Osteocyte (in vitro differentiated cells): ENCODE measurements around the gene LPGAT1. TPM values are rescaled to one million over a fixed set of nuclear protein-coding genes. Genes with fewer than 3 reads are reported as not detected.

Experiments
- DNase-seq: peaks from one replicate; pipeline ENCODE4 v3.0.0; 2021; ENCODE audit warnings: mixed read lengths; ENCODE audit not compliant: unreplicated experiment; ENCODE audit errors: extremely low spot score
- H3K27ac Mint-ChIP-seq: one replicate; pipeline ENCODE4 v1.8.0; 2021; ENCODE audit warnings: mild to moderate bottlenecking, mixed read lengths; ENCODE audit not compliant: unreplicated experiment
- H3K27me3 Mint-ChIP-seq: one replicate; pipeline ENCODE4 v1.8.0; 2021; ENCODE audit warnings: mixed read lengths; ENCODE audit not compliant: unreplicated experiment
- H3K36me3 Mint-ChIP-seq: one replicate; pipeline ENCODE4 v1.8.0; 2021; ENCODE audit warnings: mixed read lengths; ENCODE audit not compliant: unreplicated experiment
- H3K4me1 Mint-ChIP-seq: one replicate; pipeline ENCODE4 v1.8.0; 2021; ENCODE audit warnings: mixed read lengths; ENCODE audit not compliant: unreplicated experiment
- H3K4me3 Mint-ChIP-seq: one replicate; pipeline ENCODE4 v1.8.0; 2021; ENCODE audit warnings: mild to moderate bottlenecking, moderate library complexity, mixed read lengths; ENCODE audit not compliant: unreplicated experiment
- H3K9me3 Mint-ChIP-seq: one replicate; pipeline ENCODE4 v1.8.0; 2021; ENCODE audit warnings: mixed read lengths; ENCODE audit not compliant: unreplicated experiment
- long read RNA-seq: library from polyadenylated mRNA; unstranded; transcript quantifications from one replicate; pipeline ENCODE4 v2.0.0, GENCODE V29; 2021
- total RNA-seq: library from RNA; stranded (reverse); gene quantifications from 2 replicates; pipeline ENCODE4 v1.2.1, GENCODE V29; 2021
- TF ChIP-seq, protein P1 (sequence below): fragments of 200-600 bp; sonication (generic); IDR thresholded peaks from 2 replicates; pipeline ENCODE4 v1.5.0; 2021; ENCODE audit warnings: antibody characterized with exemption, mild to moderate bottlenecking, moderate library complexity

Gene LPGAT1, protein sequence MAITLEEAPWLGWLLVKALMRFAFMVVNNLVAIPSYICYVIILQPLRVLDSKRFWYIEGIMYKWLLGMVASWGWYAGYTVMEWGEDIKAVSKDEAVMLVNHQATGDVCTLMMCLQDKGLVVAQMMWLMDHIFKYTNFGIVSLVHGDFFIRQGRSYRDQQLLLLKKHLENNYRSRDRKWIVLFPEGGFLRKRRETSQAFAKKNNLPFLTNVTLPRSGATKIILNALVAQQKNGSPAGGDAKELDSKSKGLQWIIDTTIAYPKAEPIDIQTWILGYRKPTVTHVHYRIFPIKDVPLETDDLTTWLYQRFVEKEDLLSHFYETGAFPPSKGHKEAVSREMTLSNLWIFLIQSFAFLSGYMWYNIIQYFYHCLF
- 48.4 and 51.3 TPM in 2 replicates for total RNA-seq
- long read RNA-seq, full-length matches to known transcripts: 1 of 24 reads
- long read RNA-seq, partial matches to known transcripts: 2 of 24 reads
- long read RNA-seq, other reads (novel, unspliced or antisense): 21 of 24 reads

DNA sequence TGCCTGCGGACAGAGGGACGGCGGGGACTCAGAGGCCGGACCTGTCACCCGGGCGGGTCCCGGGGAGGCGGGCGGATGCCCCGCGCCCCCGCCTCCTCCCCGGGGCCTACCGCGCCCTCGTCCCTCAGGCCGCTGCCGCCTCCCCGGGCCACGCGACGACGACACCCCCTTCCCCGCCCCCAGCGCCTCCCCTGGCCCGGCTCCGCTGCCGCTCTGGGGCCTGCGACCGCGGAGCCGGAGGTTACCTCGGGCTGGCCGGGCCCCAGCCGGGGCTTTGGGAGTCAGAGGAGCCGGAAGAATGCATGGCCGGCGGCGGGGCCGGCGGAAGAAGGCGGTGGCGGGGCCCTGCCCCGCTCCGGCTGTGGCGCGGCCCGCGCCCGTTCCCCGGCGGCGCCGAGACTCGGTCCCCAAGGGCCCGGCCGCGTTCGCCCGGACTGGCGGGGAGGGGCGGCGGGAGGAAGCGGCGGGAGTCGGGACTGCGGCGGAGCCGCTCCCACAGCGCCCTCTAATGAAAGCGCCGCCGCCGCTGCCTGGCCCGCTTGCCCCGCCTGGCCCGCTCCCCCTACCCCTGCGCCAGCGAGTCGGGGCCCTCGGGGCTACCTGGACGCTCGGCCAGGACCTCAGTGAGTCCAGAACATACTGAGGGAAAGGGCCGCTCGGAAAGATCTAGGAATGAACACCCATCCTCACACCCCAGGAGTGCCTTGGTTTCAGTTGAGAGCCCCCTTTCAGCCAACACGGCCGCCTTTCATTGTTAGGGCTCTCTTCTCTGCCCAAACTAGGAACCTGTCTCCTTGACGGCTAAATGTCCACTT lies at the start of gene LPGAT1:
Gene LPGAT1, minus strand, starts transcription at position 436 of the 815 bp plus-strand sequence. CDS start 1,467 bp downstream, outside the sequence.
- peaks cover 3% of the 10 kb centered on the region for H3K27me3 Mint-ChIP-seq
- no peaks in the 10 kb centered on the region for H3K9me3 Mint-ChIP-seq
- peak within 1 kb of the TSS; percentile 85 for H3K27ac Mint-ChIP-seq
- H3K36me3 Mint-ChIP-seq: no peaks in the 10 kb centered on the region
- DNase-seq: peak; percentile 92
- H3K4me1 Mint-ChIP-seq: peaks cover 34% of the 10 kb centered on the region
- TF ChIP-seq, protein P1, sequence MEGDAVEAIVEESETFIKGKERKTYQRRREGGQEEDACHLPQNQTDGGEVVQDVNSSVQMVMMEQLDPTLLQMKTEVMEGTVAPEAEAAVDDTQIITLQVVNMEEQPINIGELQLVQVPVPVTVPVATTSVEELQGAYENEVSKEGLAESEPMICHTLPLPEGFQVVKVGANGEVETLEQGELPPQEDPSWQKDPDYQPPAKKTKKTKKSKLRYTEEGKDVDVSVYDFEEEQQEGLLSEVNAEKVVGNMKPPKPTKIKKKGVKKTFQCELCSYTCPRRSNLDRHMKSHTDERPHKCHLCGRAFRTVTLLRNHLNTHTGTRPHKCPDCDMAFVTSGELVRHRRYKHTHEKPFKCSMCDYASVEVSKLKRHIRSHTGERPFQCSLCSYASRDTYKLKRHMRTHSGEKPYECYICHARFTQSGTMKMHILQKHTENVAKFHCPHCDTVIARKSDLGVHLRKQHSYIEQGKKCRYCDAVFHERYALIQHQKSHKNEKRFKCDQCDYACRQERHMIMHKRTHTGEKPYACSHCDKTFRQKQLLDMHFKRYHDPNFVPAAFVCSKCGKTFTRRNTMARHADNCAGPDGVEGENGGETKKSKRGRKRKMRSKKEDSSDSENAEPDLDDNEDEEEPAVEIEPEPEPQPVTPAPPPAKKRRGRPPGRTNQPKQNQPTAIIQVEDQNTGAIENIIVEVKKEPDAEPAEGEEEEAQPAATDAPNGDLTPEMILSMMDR: peak; percentile 84
- H3K4me3 Mint-ChIP-seq: peak within 1 kb of the TSS; percentile 90

DNA sequence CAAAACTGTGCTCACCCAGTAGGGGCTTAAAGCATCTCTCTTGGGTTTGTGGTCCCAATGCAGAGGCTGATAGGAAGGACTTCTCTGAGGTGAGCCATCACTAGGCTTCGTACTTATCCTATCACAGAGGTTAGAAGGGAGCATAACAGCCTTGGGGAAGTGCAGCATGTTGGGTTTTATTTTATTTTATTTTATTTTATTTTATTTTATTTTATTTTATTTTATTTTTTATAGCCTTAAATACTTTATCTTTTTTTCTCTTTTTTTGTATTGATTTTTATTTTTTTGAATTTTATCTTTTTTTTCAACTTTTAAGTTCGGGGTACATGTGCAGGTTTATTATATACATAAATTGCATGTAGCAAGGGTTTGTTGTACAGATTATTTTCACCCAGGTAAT lies 48.9 kb upstream of the LPGAT1 start:
- no peak overlapping the region for H3K4me3 Mint-ChIP-seq
- H3K36me3 Mint-ChIP-seq: no peaks in the 10 kb centered on the region
- H3K27me3 Mint-ChIP-seq: peaks cover 11% of the 10 kb centered on the region
- no peak overlapping the region for H3K27ac Mint-ChIP-seq
- H3K4me1 Mint-ChIP-seq: no peaks in the 10 kb centered on the region
- H3K9me3 Mint-ChIP-seq: peaks cover 13% of the 10 kb centered on the region
- DNase-seq: no peak
- TF ChIP-seq, protein P1: no peak

DNA sequence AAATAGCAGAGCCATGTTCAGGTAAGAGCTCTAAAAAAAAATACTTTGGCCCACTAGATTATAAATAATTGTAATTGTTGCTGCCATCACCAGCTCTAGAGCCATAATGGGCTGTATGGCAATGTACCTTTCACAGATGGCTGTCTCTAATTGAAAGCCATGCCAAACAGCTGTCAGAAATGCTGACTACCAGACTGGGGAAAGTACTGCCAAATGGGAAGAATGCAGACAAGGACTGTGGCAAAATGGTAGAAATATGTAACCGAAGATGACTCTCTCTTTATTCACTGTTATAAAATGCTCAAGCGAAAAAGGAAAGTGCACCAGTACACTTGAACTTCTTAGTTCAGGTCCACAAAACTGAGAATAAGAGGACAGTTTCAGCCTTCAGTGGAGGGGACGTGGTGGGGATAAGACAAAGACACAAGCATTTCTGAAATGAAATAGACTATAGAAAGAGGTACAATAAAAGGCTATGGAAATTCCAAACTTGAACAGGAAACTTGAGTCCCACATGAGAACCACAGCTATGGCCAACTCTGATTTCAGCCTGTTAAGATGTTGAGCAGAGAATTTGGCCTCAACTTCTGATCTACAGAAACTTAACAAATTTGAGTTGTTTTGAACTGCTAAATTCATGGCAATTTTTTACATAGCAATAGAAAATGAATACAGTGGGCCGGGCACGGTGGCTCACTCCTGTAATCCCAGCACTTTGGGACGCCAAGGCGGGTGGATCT lies 46.5 kb upstream of the LPGAT1 start:
- TF ChIP-seq, protein P1: no peak
- no peaks in the 10 kb centered on the region for H3K36me3 Mint-ChIP-seq
- H3K4me3 Mint-ChIP-seq: no peak overlapping the region
- peaks cover 11% of the 10 kb centered on the region for H3K27me3 Mint-ChIP-seq
- no peaks in the 10 kb centered on the region for H3K4me1 Mint-ChIP-seq
- H3K27ac Mint-ChIP-seq: no peak overlapping the region
- peaks cover 13% of the 10 kb centered on the region for H3K9me3 Mint-ChIP-seq
- DNase-seq: no peak

DNA sequence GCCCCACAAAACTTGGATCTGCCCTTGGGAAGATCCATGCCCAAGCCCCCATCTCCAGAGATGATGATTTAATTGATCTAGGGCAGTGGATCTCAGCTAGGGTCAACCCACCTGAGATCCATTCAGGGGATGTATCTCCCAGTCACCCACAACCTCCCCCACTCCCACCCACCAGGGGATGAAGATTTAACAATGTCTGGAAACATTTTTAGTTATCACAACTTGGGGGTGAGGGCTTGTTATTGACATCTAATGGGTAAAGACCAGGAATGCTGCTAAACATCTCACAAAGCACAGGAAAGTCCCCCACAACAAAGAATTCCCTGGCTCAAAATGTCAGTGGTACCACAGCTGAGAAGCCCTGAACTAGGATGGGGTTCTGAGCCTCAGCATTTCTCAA lies 45.0 kb upstream of the LPGAT1 start:
- DNase-seq: no peak
- Mint-ChIP-seq H3K4me1 (no peaks in the 10 kb centered on the region), H3K27ac (no peak overlapping the region), H3K4me3 (no peak overlapping the region), H3K27me3 (peaks cover 4% of the 10 kb centered on the region), H3K36me3 (no peaks in the 10 kb centered on the region), H3K9me3 (peaks cover 2% of the 10 kb centered on the region)
- TF ChIP-seq, protein P1: no peak
